MM.1S (cell line): Measurements from ENCODE around the gene FRS3.

Experiments used
- DNase-seq: peaks from one replicate; pipeline ENCODE4 v3.0.0-alpha.2; 2015
- H2AFZ ChIP-seq: fragments of 300-600 bp; sonication (generic); 2 replicates; pipeline ENCODE4 v1.6.0; 2016; ENCODE audit warnings: antibody characterized with exemption, low read length
- H3F3A ChIP-seq: fragments of 300-600 bp; sonication (generic); 2 replicates; pipeline ENCODE4 v1.6.1; 2016; ENCODE audit warnings: mild to moderate bottlenecking, antibody characterized with exemption, low read length, moderate library complexity, mixed read lengths; ENCODE audit not compliant: insufficient read depth
- H3K27ac ChIP-seq: fragments of 300-600 bp; sonication (generic); 2 replicates; pipeline ENCODE4 v1.5.1; 2016; ENCODE audit warnings: mild to moderate bottlenecking, low read length
- H3K27me3 ChIP-seq: fragments of 300-600 bp; sonication (generic); replicated peaks from 2 replicates; pipeline ENCODE4 v1.6.0; 2016; ENCODE audit warnings: low read length; ENCODE audit not compliant: insufficient read depth
- H3K36me3 ChIP-seq: fragments of 300-600 bp; sonication (generic); replicated peaks from 2 replicates; pipeline ENCODE4 v1.6.1; 2016; ENCODE audit warnings: mild to moderate bottlenecking, low read length, mixed read lengths; ENCODE audit not compliant: insufficient read depth
- H3K4me1 ChIP-seq: fragments of 300-600 bp; sonication (generic); 2 replicates; pipeline ENCODE4 v1.6.1; 2016; ENCODE audit warnings: low read length, mixed read lengths
- H3K4me2 ChIP-seq: fragments of 300-600 bp; sonication (generic); 2 replicates; pipeline ENCODE4 v1.6.0; 2016; ENCODE audit warnings: low read depth, low read length
- H3K4me3 ChIP-seq: fragments of 300-600 bp; sonication (generic); 2 replicates; pipeline ENCODE4 v1.5.1; 2016; ENCODE audit warnings: low read length, mixed read lengths
- H3K79me2 ChIP-seq: fragments of 300-600 bp; sonication (generic); 2 replicates; pipeline ENCODE4 v1.6.1; 2016; ENCODE audit warnings: mixed run types, low read length, mixed read lengths
- H3K9ac ChIP-seq: fragments of 300-600 bp; sonication (generic); 2 replicates; pipeline ENCODE4 v1.6.1; 2016; ENCODE audit warnings: low read length, mixed read lengths
- H3K9me2 ChIP-seq: fragments of 300-600 bp; sonication (generic); replicated peaks from 2 replicates; pipeline ENCODE4 v1.6.1; 2016; ENCODE audit warnings: mild to moderate bottlenecking, low read length, mixed read lengths; ENCODE audit not compliant: insufficient read depth
- H3K9me3 ChIP-seq: fragments of 300-600 bp; sonication (generic); replicated peaks from 2 replicates; pipeline ENCODE4 v1.6.1; 2016; ENCODE audit warnings: mild to moderate bottlenecking, low read length, mixed read lengths; ENCODE audit not compliant: insufficient read depth
- H4K20me1 ChIP-seq: fragments of 300-600 bp; sonication (generic); 2 replicates; pipeline ENCODE4 v1.6.1; 2016; ENCODE audit warnings: mild to moderate bottlenecking, low read length, moderate library complexity, mixed read lengths; ENCODE audit not compliant: insufficient read depth
- EZH2 ChIP-seq: fragments of 300-600 bp; sonication (generic); optimal IDR thresholded peaks from 2 replicates; pipeline ENCODE3; 2017; ENCODE audit warnings: low read depth, mild to moderate bottlenecking, antibody characterized with exemption, low read length, mixed read lengths
- EZH2phosphoT487 ChIP-seq: fragments of 300-600 bp; sonication (generic); IDR thresholded peaks from 2 replicates; pipeline ENCODE4 v1.6.1; 2018; ENCODE audit warnings: antibody characterized with exemption, low read length
- TF ChIP-seq, protein P1 (sequence below): fragments of 300-600 bp; sonication (generic); IDR thresholded peaks from 2 replicates; pipeline ENCODE4 v1.5.1; 2016; ENCODE audit warnings: antibody characterized with exemption, low read length, mixed read lengths

Gene FRS3

GRCh38 chr6:41823178-41823577 is 43.5 kb upstream of the FRS3 start:
- no peak overlapping the region for H3K9ac ChIP-seq
- H3K4me1 ChIP-seq, result no peaks in the 10 kb centered on the region
- no peak for DNase-seq
- TF ChIP-seq EZH2phosphoT487 (no peak), EZH2 (no peak)
- TF ChIP-seq, protein P1, sequence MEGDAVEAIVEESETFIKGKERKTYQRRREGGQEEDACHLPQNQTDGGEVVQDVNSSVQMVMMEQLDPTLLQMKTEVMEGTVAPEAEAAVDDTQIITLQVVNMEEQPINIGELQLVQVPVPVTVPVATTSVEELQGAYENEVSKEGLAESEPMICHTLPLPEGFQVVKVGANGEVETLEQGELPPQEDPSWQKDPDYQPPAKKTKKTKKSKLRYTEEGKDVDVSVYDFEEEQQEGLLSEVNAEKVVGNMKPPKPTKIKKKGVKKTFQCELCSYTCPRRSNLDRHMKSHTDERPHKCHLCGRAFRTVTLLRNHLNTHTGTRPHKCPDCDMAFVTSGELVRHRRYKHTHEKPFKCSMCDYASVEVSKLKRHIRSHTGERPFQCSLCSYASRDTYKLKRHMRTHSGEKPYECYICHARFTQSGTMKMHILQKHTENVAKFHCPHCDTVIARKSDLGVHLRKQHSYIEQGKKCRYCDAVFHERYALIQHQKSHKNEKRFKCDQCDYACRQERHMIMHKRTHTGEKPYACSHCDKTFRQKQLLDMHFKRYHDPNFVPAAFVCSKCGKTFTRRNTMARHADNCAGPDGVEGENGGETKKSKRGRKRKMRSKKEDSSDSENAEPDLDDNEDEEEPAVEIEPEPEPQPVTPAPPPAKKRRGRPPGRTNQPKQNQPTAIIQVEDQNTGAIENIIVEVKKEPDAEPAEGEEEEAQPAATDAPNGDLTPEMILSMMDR, result no peak
- no peaks in the 10 kb centered on the region for H3K27me3 ChIP-seq
- H2AFZ ChIP-seq, result no peak overlapping the region
- H3K79me2 ChIP-seq, result no peaks in the 10 kb centered on the region
- H3K36me3 ChIP-seq, result no peaks in the 10 kb centered on the region
- no peaks in the 10 kb centered on the region for H4K20me1 ChIP-seq
- no peak overlapping the region for H3K4me3 ChIP-seq
- H3F3A ChIP-seq, result no peaks in the 10 kb centered on the region
- H3K4me2 ChIP-seq, result no peak overlapping the region
- H3K9me2 ChIP-seq, result no peaks in the 10 kb centered on the region
- H3K9me3 ChIP-seq, result no peaks in the 10 kb centered on the region
- no peak overlapping the region for H3K27ac ChIP-seq

DNA sequence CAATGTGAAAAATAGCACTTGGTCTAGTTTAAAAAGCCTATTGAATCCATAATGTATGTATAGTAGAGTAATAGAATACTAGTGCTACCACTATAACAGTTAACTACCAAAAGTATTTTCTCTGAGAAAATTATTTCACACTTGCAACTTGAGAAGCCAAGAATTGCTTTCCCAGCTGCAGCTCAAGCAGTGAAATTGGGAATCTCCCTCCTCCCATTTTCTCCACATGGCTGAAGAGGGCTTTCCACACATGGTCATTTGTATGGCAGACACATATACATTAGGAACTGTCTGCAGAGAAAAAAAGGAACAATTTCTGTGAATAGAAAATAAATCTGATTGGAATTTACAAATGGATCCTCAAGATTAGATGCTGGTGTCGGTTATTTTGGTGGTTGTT is 42.3 kb upstream of the FRS3 start:
- H3F3A ChIP-seq, result no peaks in the 10 kb centered on the region
- H3K4me2 ChIP-seq, result no peak overlapping the region
- H3K9me3 ChIP-seq, result no peaks in the 10 kb centered on the region
- no peaks in the 10 kb centered on the region for H3K27me3 ChIP-seq
- H4K20me1 ChIP-seq, result no peaks in the 10 kb centered on the region
- no peak for DNase-seq
- no peak for TF ChIP-seq EZH2phosphoT487
- TF ChIP-seq, protein P1, result no peak
- H3K27ac ChIP-seq, result no peak overlapping the region
- H3K79me2 ChIP-seq, result no peaks in the 10 kb centered on the region
- no peak overlapping the region for H3K4me3 ChIP-seq
- H3K9me2 ChIP-seq, result no peaks in the 10 kb centered on the region
- H2AFZ ChIP-seq, result no peak overlapping the region
- H3K36me3 ChIP-seq, result no peaks in the 10 kb centered on the region
- H3K4me1 ChIP-seq, result no peaks in the 10 kb centered on the region
- no peak overlapping the region for H3K9ac ChIP-seq

DNA sequence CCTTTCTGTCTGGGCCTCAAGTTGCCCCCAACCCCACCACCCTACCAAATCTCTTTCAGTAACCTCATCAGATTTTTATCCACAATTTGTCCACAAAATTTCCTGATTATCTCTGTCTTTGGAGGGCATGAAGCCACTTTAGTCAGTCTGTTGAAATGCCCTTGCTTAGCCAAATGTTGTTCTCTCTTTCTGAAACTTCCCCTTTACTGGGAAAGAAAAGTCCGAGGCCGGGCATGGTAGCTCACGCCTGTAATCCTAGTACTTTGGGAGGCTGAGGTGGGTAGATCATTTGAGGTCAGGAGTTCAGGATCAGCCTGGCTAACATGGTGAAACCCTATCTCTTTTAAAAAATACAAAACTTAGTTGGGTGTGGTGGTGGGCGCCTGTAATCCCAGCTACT is 41.6 kb upstream of the FRS3 start:
- H3K79me2 ChIP-seq, result no peaks in the 10 kb centered on the region
- no peaks in the 10 kb centered on the region for H3K9me2 ChIP-seq
- H3K4me1 ChIP-seq, result no peaks in the 10 kb centered on the region
- H3K4me2 ChIP-seq, result no peak overlapping the region
- no peaks in the 10 kb centered on the region for H3K36me3 ChIP-seq
- no peaks in the 10 kb centered on the region for H3K9me3 ChIP-seq
- H4K20me1 ChIP-seq, result no peaks in the 10 kb centered on the region
- H3K4me3 ChIP-seq, result no peak overlapping the region
- TF ChIP-seq, protein P1, result no peak
- no peak overlapping the region for H3K27ac ChIP-seq
- DNase-seq, result no peak
- H3K9ac ChIP-seq, result no peak overlapping the region
- H3F3A ChIP-seq, result no peaks in the 10 kb centered on the region
- H2AFZ ChIP-seq, result no peak overlapping the region
- H3K27me3 ChIP-seq, result no peaks in the 10 kb centered on the region
